HFFc6 (cell line): Measurements from ENCODE around the gene CTR9. TPM values are rescaled to one million over a fixed set of nuclear protein-coding genes. Genes with fewer than 3 reads are reported as not detected.

Source experiments
- DNase-seq: peaks from one replicate; pipeline ENCODE4 v3.0.0-alpha.2; 2018
- H3K27ac Mint-ChIP-seq: 2 replicates; pipeline ENCODE4 v1.8.0; 2020; ENCODE audit warnings: mild to moderate bottlenecking, mixed read lengths
- H3K27me3 Mint-ChIP-seq: 2 replicates; pipeline ENCODE4 v1.8.0; 2021; ENCODE audit warnings: mild to moderate bottlenecking, moderate library complexity, mixed read lengths; ENCODE audit not compliant: insufficient read depth
- H3K36me3 Mint-ChIP-seq: 2 replicates; pipeline ENCODE4 v1.8.0; 2021; ENCODE audit warnings: low read depth, mixed read lengths
- H3K4me1 Mint-ChIP-seq: 2 replicates; pipeline ENCODE4 v1.8.0; 2020; ENCODE audit warnings: low read depth, mixed read lengths
- H3K4me3 Mint-ChIP-seq: 2 replicates; pipeline ENCODE4 v1.8.0; 2020; ENCODE audit warnings: mild to moderate bottlenecking, moderate library complexity, mixed read lengths
- H3K9me3 Mint-ChIP-seq: 2 replicates; pipeline ENCODE4 v1.8.0; 2020; ENCODE audit warnings: mild to moderate bottlenecking, mixed read lengths
- CTCF ChIP-seq: fragments of 200-600 bp; sonication (generic); IDR thresholded peaks from 2 replicates; pipeline ENCODE4 v1.5.0; 2021; ENCODE audit warnings: antibody characterized with exemption, mild to moderate bottlenecking
- total RNA-seq, 6 experiments: library from RNA; stranded (reverse); fragmentation: NEBNext Ultra II Directional; extraction: Animal tissue kit (Norgen Biotek cat#: 25700); gene quantifications; 2 replicates in 1 of 6; 3 replicates in 5 of 6; pipeline ENCODE4 v1.2.3, GENCODE V29; 2021

Gene CTR9
- total RNA-seq, 6 experiments from 2014 or later = 38.5 to 49.9 (median 44.2) TPM

- no peak for DNase-seq
- Mint-ChIP-seq H3K4me3 (no peak overlapping the region), H3K27me3 (peaks cover 8% of the 10 kb centered on the region), H3K9me3 (no peaks in the 10 kb centered on the region), H3K27ac (peak overlapping the region; percentile 62; the same call in 1 of the 2 replicates), H3K36me3 (peaks cover 71% of the 10 kb centered on the region), H3K4me1 (peaks cover 63% of the 10 kb centered on the region)
- TF ChIP-seq CTCF = no peak
These were observed 52.6 kb downstream of the CTR9 start for GRCh38 chr11:10803676-10804075.

GRCh38 chr11:10805741-10806140 is 54.7 kb downstream of the CTR9 start:
- Mint-ChIP-seq H3K4me1 (peaks cover 67% of the 10 kb centered on the region), H3K27me3 (peaks cover 11% of the 10 kb centered on the region), H3K4me3 (peak overlapping the region; percentile 98), H3K9me3 (no peaks in the 10 kb centered on the region), H3K36me3 (peaks cover 53% of the 10 kb centered on the region), H3K27ac (peak overlapping the region; percentile 68)
- no peak for TF ChIP-seq CTCF
- DNase-seq = no peak

DNA sequence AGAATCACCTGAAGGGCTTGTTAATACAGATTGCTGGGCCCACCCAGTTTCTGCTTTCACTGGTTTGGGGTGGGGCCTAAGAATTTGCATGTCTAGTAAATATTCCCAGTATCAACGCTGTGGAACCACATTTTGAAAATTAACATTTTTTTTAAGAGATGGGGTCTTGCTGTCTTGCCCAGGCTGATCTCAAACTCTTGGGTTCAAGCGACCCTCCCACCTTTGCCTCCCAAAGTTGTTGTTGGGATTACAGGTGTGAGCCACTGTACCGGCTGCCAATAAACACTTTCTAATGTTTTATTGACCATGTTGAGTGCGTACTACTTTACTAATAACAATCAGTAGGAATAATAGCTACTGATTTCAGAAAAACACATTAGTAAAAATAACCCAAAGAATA is 55.2 kb downstream of the CTR9 start:
- H3K4me1 Mint-ChIP-seq = peaks cover 62% of the 10 kb centered on the region
- H3K27ac Mint-ChIP-seq = peak overlapping the region; percentile 98
- H3K27me3 Mint-ChIP-seq = peaks cover 11% of the 10 kb centered on the region
- H3K36me3 Mint-ChIP-seq = peaks cover 48% of the 10 kb centered on the region
- H3K4me3 Mint-ChIP-seq = peak overlapping the region; percentile 98
- TF ChIP-seq CTCF = no peak
- DNase-seq = no peak
- H3K9me3 Mint-ChIP-seq = no peaks in the 10 kb centered on the region

DNA sequence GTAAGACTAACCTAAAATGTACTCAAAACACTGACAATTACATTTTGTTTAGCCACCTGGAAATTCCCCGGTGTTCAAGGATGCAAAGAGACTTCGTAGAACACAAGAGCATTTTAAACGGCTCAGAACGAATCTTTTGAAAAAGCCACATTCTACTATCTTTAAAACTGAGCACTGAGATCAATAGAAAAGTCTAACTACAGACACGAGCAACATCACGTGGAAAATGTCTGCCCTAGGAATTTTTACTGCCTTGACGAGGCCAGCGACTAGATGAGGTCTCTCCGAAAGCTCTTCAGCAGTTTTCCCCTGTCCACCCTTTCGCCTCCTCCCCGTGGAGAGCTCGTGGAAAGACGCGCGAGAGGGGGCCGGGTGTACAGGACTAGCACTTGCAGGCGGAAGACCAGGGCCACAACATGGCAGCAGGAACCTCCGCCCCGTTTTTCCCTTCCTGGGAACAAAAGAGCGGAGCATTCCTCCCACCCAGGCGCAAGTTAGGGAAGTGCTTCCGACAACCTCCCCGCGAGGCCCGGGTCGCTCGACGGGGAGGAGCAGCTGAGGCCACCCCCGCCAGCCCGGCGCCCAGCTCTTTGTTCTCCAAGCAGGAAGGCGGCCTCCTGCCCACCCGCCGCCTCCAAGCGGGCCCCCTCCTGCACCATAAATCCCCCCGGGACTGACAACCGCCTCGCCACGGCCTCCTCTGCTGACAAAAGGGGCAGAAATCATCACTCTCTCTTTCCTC is 56.6 kb downstream of the CTR9 start:
- Mint-ChIP-seq H3K27ac (peak overlapping the region; percentile 98), H3K4me3 (peak overlapping the region; percentile 98), H3K9me3 (no peaks in the 10 kb centered on the region), H3K36me3 (peaks cover 43% of the 10 kb centered on the region), H3K27me3 (peaks cover 11% of the 10 kb centered on the region), H3K4me1 (peaks cover 52% of the 10 kb centered on the region)
- TF ChIP-seq CTCF = no peak
- DNase-seq = peak; percentile 52

DNA sequence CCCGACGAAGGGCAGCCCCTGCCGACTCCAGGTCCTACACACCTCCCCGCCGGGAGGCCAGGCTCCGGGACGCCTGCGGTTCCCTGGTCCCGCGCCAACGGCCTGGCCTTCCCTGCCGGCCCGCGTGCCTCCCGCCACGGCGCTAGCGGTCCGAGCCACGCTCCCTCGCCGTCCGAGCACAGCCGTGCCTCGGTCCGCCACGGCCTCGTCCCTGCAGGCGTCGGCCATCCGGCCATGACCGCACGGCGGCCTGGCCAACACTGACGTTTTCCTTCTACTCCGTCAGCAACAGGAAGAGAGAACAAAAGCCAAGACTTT is 57.1 kb downstream of the CTR9 start:
- DNase-seq = no peak

More for the DNA sequence above, 57.1 kb downstream of the CTR9 start:
- peaks cover 52% of the 10 kb centered on the region for H3K4me1 Mint-ChIP-seq
- peaks cover 13% of the 10 kb centered on the region for H3K27me3 Mint-ChIP-seq
- peak overlapping the region; percentile 98 for H3K27ac Mint-ChIP-seq
- peaks cover 43% of the 10 kb centered on the region for H3K36me3 Mint-ChIP-seq
- TF ChIP-seq CTCF = no peak
- H3K4me3 Mint-ChIP-seq = peak overlapping the region; percentile 98
- no peaks in the 10 kb centered on the region for H3K9me3 Mint-ChIP-seq
